Measurements from ENCODE around the gene MAPKAP1.

The MAPKAP1 gene

GRCh38 chr9:125522328-125522725 lies 184.7 kb downstream of the MAPKAP1 start:
- H3K79me2 ChIP-seq (ENCODE audit: control insufficient read depth, low read length): no peaks in the 10 kb centered on the region
- H3K9me3 ChIP-seq (ENCODE audit: control insufficient read depth, insufficient read depth, low read length): no peaks in the 10 kb centered on the region
- no peaks in the 10 kb centered on the region for H4K20me1 ChIP-seq (ENCODE audit: control insufficient read depth, insufficient read depth, low read depth, low read length)
- H3K9me2 ChIP-seq (replicated peaks; ENCODE audit: control insufficient read depth, low read length): no peaks in the 10 kb centered on the region
- TF ChIP-seq EZH2phosphoT487 (IDR thresholded peaks at IDR 0.05; ENCODE audit: borderline replicate concordance, low read length): no peak
- no peak for TF ChIP-seq CTCF (IDR thresholded peaks at IDR 0.05; ENCODE audit: low read depth, low read length, poor library complexity, severe bottlenecking)
- peak overlapping the region; percentile 37 for H3K4me2 ChIP-seq (ENCODE audit: low read length)
- H3K4me3 ChIP-seq (ENCODE audit: low read length): no peak overlapping the region
- H3K4me1 ChIP-seq (ENCODE audit: control insufficient read depth, low read length): peaks cover 17% of the 10 kb centered on the region
- no peaks in the 10 kb centered on the region for H3K27me3 ChIP-seq (ENCODE audit: control insufficient read depth, low read length)
- H3F3A ChIP-seq (ENCODE audit: control insufficient read depth, insufficient read depth): no peaks in the 10 kb centered on the region
- H3K36me3 ChIP-seq (ENCODE audit: control insufficient read depth, low read length): no peaks in the 10 kb centered on the region
- no peak overlapping the region for H3K27ac ChIP-seq (ENCODE audit: low read depth, low read length)

- Histone ChIP-seq H3K27ac (ENCODE audit: low read depth, low read length) (no peak overlapping the region), H3K4me3 (ENCODE audit: low read length) (no peak overlapping the region), H3F3A (ENCODE audit: control insufficient read depth, insufficient read depth) (no peaks in the 10 kb centered on the region), H4K20me1 (ENCODE audit: control insufficient read depth, insufficient read depth, low read depth, low read length) (no peaks in the 10 kb centered on the region), H3K4me1 (ENCODE audit: control insufficient read depth, low read length) (peaks cover 16% of the 10 kb centered on the region), H3K36me3 (ENCODE audit: control insufficient read depth, low read length) (no peaks in the 10 kb centered on the region), H3K4me2 (ENCODE audit: low read length) (peak overlapping the region; percentile 37), H3K79me2 (ENCODE audit: control insufficient read depth, low read length) (no peaks in the 10 kb centered on the region), H3K27me3 (ENCODE audit: control insufficient read depth, low read length) (no peaks in the 10 kb centered on the region), H3K9me2 (replicated peaks; ENCODE audit: control insufficient read depth, low read length) (no peaks in the 10 kb centered on the region), H3K9me3 (ENCODE audit: control insufficient read depth, insufficient read depth, low read length) (no peaks in the 10 kb centered on the region)
- TF ChIP-seq CTCF (IDR thresholded peaks at IDR 0.05; ENCODE audit: low read depth, low read length, poor library complexity, severe bottlenecking) (no peak), EZH2phosphoT487 (IDR thresholded peaks at IDR 0.05; ENCODE audit: borderline replicate concordance, low read length) (no peak)
These were observed 185.3 kb downstream of the MAPKAP1 start for GRCh38 chr9:125521462-125522327.

GRCh38 chr9:125519734-125520133 lies 187.3 kb downstream of the MAPKAP1 start:
- no peaks in the 10 kb centered on the region for H4K20me1 ChIP-seq (ENCODE audit: control insufficient read depth, insufficient read depth, low read depth, low read length)
- no peaks in the 10 kb centered on the region for H3K9me2 ChIP-seq (replicated peaks; ENCODE audit: control insufficient read depth, low read length)
- no peaks in the 10 kb centered on the region for H3K36me3 ChIP-seq (ENCODE audit: control insufficient read depth, low read length)
- no peaks in the 10 kb centered on the region for H3F3A ChIP-seq (ENCODE audit: control insufficient read depth, insufficient read depth)
- no peak overlapping the region for H3K4me3 ChIP-seq (ENCODE audit: low read length)
- no peaks in the 10 kb centered on the region for H3K9me3 ChIP-seq (ENCODE audit: control insufficient read depth, insufficient read depth, low read length)
- TF ChIP-seq CTCF (IDR thresholded peaks at IDR 0.05; ENCODE audit: low read depth, low read length, poor library complexity, severe bottlenecking): no peak
- no peak for TF ChIP-seq EZH2phosphoT487 (IDR thresholded peaks at IDR 0.05; ENCODE audit: borderline replicate concordance, low read length)
- peaks cover 16% of the 10 kb centered on the region for H3K4me1 ChIP-seq (ENCODE audit: control insufficient read depth, low read length)
- H3K27me3 ChIP-seq (ENCODE audit: control insufficient read depth, low read length): no peaks in the 10 kb centered on the region
- no peaks in the 10 kb centered on the region for H3K79me2 ChIP-seq (ENCODE audit: control insufficient read depth, low read length)
- no peak overlapping the region for H3K27ac ChIP-seq (ENCODE audit: low read depth, low read length)
- H3K4me2 ChIP-seq (ENCODE audit: low read length): no peak overlapping the region
